Measurements from ENCODE around the gene TRIM13. TPM values are rescaled to one million over a fixed set of nuclear protein-coding genes. Genes with fewer than 3 reads are reported as not detected.
"Not testable (repeated sequence)": the region's sequence is repeated elsewhere in the genome, so short reads cannot be mapped to it uniquely, and the experiment has no call there.

Gene TRIM13
- total RNA-seq, 1 experiment from 2014 or later = 22.4 TPM

DNA sequence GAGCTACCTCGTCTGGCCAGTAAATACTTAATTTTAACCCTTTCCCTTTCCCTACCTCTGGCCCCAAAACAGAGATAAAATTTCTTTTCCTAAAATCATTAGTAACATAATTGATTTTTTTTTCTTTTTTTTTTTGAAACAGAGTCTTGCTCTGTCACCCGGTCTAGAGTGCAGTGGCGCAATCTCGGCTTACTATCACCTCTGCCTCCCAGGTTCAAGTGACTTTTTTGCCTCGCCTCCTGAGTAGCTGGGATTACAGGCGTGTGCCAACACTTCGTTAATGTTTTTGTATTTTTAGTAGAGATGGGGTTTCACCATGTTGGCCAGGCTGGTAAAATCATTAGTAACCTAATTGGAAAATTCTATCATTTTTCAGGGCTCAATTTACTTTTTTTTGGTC lies 10.4 kb upstream of the TRIM13 start:
- no peaks in the 10 kb centered on the region for H3K9me3 ChIP-seq (ENCODE audit: control insufficient read depth, insufficient read depth, low read depth, low read length)
- TF ChIP-seq, protein P1, sequence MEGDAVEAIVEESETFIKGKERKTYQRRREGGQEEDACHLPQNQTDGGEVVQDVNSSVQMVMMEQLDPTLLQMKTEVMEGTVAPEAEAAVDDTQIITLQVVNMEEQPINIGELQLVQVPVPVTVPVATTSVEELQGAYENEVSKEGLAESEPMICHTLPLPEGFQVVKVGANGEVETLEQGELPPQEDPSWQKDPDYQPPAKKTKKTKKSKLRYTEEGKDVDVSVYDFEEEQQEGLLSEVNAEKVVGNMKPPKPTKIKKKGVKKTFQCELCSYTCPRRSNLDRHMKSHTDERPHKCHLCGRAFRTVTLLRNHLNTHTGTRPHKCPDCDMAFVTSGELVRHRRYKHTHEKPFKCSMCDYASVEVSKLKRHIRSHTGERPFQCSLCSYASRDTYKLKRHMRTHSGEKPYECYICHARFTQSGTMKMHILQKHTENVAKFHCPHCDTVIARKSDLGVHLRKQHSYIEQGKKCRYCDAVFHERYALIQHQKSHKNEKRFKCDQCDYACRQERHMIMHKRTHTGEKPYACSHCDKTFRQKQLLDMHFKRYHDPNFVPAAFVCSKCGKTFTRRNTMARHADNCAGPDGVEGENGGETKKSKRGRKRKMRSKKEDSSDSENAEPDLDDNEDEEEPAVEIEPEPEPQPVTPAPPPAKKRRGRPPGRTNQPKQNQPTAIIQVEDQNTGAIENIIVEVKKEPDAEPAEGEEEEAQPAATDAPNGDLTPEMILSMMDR (IDR thresholded peaks at IDR 0.05) = no peak
- no peak for TF ChIP-seq TCF7L2 (IDR thresholded peaks at IDR 0.05; ENCODE audit: low read depth, low read length)
- TF ChIP-seq, protein P2, sequence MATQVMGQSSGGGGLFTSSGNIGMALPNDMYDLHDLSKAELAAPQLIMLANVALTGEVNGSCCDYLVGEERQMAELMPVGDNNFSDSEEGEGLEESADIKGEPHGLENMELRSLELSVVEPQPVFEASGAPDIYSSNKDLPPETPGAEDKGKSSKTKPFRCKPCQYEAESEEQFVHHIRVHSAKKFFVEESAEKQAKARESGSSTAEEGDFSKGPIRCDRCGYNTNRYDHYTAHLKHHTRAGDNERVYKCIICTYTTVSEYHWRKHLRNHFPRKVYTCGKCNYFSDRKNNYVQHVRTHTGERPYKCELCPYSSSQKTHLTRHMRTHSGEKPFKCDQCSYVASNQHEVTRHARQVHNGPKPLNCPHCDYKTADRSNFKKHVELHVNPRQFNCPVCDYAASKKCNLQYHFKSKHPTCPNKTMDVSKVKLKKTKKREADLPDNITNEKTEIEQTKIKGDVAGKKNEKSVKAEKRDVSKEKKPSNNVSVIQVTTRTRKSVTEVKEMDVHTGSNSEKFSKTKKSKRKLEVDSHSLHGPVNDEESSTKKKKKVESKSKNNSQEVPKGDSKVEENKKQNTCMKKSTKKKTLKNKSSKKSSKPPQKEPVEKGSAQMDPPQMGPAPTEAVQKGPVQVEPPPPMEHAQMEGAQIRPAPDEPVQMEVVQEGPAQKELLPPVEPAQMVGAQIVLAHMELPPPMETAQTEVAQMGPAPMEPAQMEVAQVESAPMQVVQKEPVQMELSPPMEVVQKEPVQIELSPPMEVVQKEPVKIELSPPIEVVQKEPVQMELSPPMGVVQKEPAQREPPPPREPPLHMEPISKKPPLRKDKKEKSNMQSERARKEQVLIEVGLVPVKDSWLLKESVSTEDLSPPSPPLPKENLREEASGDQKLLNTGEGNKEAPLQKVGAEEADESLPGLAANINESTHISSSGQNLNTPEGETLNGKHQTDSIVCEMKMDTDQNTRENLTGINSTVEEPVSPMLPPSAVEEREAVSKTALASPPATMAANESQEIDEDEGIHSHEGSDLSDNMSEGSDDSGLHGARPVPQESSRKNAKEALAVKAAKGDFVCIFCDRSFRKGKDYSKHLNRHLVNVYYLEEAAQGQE (IDR thresholded peaks at IDR 0.05; ENCODE audit: insufficient read depth in 1 of 2, low read depth in 2 of 2, low read length in 1 of 2) = no peak
- TF ChIP-seq SIN3A (IDR thresholded peaks at IDR 0.05; ENCODE audit: borderline replicate concordance, insufficient read depth, low read depth, low read length) = no peak
- TF ChIP-seq POLR2AphosphoS5 (IDR thresholded peaks at IDR 0.05; ENCODE audit: low read depth, low read length) = no peak
- CTCF ChIA-PET = interaction anchor here (1.6 kb wide), 1 partner anchor 10 kb away, joined by 3 read pairs; no protein-coding TSS in a partner anchor
- in situ Hi-C loops (cut with HindIII; ENCODE audit: low pct_unique_long_range_greater_than_20kb, low sequenced_read_pairs) = no loop called here
- intact Hi-C loops (cut with micrococcal nuclease; ENCODE audit: unreplicated experiment) = no loop called here
- BruUV-seq (replicated peaks) = no TSS peak
- H3K27ac ChIP-seq (ENCODE audit: low read length) = no peak overlapping the region
- H3K4me1 ChIP-seq (ENCODE audit: control insufficient read depth, insufficient read depth, low read length) = no peaks in the 10 kb centered on the region
- H3K27me3 ChIP-seq (ENCODE audit: control insufficient read depth, insufficient read depth, low read length) = no peaks in the 10 kb centered on the region
- no peak for ATAC-seq
- H3K36me3 ChIP-seq (ENCODE audit: control insufficient read depth, insufficient read depth, low read length) = no peaks in the 10 kb centered on the region
- no peak for DNase-seq (ENCODE audit: low read depth, low spot score)
- POLR2A ChIA-PET = no interaction called here
- no peak overlapping the region for H3K4me3 ChIP-seq (ENCODE audit: low read depth in 2 of 2, low read length in 2 of 2)

DNA sequence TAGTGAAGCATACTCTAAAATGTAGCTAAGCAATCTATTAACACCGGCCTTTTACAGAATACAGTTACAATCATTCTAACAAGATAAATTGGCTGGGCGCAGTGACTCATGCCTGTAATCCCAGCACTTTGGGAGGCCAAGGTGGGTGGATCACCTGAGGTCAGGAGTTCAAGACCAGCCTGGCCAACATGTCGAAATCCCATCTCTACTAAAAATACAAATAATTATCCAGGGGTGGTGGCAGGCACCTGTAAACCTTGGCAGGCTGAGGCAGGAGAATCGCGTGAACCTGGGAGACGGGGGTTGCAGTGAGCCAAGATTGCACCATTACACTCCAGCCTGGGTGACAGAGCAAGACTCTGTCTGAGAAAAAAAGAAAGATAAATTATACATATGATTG lies 6.2 kb upstream of the TRIM13 start:
- in situ Hi-C loops (cut with HindIII; ENCODE audit: low pct_unique_long_range_greater_than_20kb, low sequenced_read_pairs); intact Hi-C loops (cut with micrococcal nuclease; ENCODE audit: unreplicated experiment); H3K36me3 ChIP-seq (ENCODE audit: control insufficient read depth, insufficient read depth, low read length); H3K27ac ChIP-seq (ENCODE audit: low read length); DNase-seq (ENCODE audit: low read depth, low spot score); H3K4me1 ChIP-seq (ENCODE audit: control insufficient read depth, insufficient read depth, low read length); CTCF ChIA-PET; ATAC-seq; H3K27me3 ChIP-seq (ENCODE audit: control insufficient read depth, insufficient read depth, low read length); BruUV-seq (replicated peaks); H3K9me3 ChIP-seq (ENCODE audit: control insufficient read depth, insufficient read depth, low read depth, low read length); H3K4me3 ChIP-seq (ENCODE audit: low read depth in 2 of 2, low read length in 2 of 2): not testable (repeated sequence)
- POLR2A ChIA-PET = interaction anchor here (0.5 kb wide), 1 partner anchor 23 kb away, joined by 3 read pairs; no protein-coding TSS in a partner anchor

DNA sequence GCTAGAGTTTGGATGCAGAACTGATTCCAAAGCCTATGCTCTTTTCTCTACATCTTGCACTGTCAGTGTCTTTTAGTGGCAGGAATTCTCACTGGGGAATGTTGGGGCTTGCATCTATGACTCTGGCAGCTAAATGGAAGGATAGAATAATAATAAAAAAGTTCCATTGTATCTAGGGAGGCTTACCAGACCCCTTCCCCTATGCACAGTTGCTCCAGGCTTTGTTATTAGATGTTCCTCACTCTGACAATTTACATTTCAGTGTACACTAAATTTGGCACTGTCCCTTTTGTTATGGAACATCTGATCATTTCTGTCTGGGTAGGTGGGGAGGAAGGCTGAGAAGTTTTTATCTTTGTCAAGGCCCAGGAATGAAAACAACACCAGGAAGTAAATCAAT lies 3.7 kb upstream of the TRIM13 start:
- DNase-seq (ENCODE audit: low read depth, low spot score) = no peak
- CTCF ChIA-PET = no interaction called here
- no peak overlapping the region for H3K4me3 ChIP-seq (ENCODE audit: low read depth in 2 of 2, low read length in 2 of 2)
- intact Hi-C loops (cut with micrococcal nuclease; ENCODE audit: unreplicated experiment) (no loop called here), in situ Hi-C loops (cut with HindIII; ENCODE audit: low pct_unique_long_range_greater_than_20kb, low sequenced_read_pairs) (no loop called here)
- no TSS peak for BruUV-seq (replicated peaks)
- H3K4me1 ChIP-seq (ENCODE audit: control insufficient read depth, insufficient read depth, low read length) = peaks cover 6% of the 10 kb centered on the region
- peaks cover 6% of the 10 kb centered on the region for H3K36me3 ChIP-seq (ENCODE audit: control insufficient read depth, insufficient read depth, low read length)
- no peaks in the 10 kb centered on the region for H3K27me3 ChIP-seq (ENCODE audit: control insufficient read depth, insufficient read depth, low read length)
- no peak for TF ChIP-seq POLR2AphosphoS5 (IDR thresholded peaks at IDR 0.05; ENCODE audit: low read depth, low read length)
- TF ChIP-seq TCF7L2 (IDR thresholded peaks at IDR 0.05; ENCODE audit: low read depth, low read length) = no peak
- TF ChIP-seq SIN3A (IDR thresholded peaks at IDR 0.05; ENCODE audit: borderline replicate concordance, insufficient read depth, low read depth, low read length) = no peak
- TF ChIP-seq, protein P2 (IDR thresholded peaks at IDR 0.05; ENCODE audit: insufficient read depth in 1 of 2, low read depth in 2 of 2, low read length in 1 of 2) = no peak
- TF ChIP-seq, protein P1 (IDR thresholded peaks at IDR 0.05) = no peak
- POLR2A ChIA-PET = no interaction called here
- no peaks in the 10 kb centered on the region for H3K9me3 ChIP-seq (ENCODE audit: control insufficient read depth, insufficient read depth, low read depth, low read length)
- H3K27ac ChIP-seq (ENCODE audit: low read length) = no peak overlapping the region
- ATAC-seq = no peak

Measured in Panc1 (cell line).